ENCODE measurements around the gene IL31.

The IL31 gene

DNA sequence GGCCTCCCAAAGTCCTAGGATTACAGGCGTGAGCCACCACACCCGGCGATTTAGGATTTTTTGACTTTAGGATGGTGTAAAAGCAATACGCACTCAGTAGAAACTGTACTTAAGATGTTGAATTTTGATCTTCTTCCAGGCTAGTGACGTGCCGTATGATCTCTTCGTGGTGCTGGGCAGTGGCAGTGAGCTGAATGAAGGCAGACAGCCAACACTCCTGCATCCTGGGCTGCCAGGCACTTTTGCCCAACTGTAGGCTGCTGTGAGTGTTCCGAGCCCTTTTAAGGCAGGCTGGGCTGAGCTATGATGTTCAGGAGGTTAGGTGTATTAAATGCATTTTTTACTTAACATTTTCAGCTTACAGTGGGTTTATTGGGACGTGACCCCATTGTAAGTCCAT is 21.3 kb downstream of the IL31 start:
- DNase-seq: no peak

DNA sequence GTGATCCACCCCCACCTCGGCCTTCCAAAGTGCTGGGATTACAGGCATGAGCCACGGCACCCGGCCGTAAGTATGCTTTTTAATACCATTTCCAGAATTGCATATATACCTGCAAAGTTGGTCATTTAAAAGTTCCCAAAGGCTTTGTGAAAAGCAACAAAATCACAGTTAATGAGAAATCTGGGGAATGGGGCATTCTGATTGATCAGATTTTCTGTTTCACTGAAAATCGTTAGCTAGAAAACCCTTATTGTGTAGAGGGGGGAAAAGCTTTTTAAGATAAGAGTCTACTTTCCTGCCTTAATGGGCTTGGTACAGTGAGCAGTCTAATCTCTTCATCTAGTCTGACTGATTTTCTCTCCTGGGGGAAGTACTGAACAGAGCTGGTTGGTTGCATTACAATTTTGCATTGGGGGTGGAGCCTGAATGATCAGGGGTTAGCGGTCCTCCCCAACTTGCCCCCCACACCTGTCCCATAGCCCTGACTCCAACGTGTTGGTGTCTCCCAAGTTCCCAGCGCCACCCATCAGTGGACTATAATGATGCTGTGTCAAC is 23.8 kb downstream of the IL31 start:
- DNase-seq: no peak

- DNase-seq: no peak
These were observed 25.4 kb downstream of the IL31 start for GRCh38 chr12:122148657-122149056.

GRCh38 chr12:122147514-122148290 is 26.3 kb downstream of the IL31 start:
- no peak for DNase-seq

- DNase-seq: no peak
These were observed 28.3 kb downstream of the IL31 start for GRCh38 chr12:122145505-122146330.

- DNase-seq: no peak
These were observed 29.1 kb downstream of the IL31 start for GRCh38 chr12:122144885-122145284.

GRCh38 chr12:122142857-122143256 is 31.2 kb downstream of the IL31 start:
- DNase-seq: no peak

DNA sequence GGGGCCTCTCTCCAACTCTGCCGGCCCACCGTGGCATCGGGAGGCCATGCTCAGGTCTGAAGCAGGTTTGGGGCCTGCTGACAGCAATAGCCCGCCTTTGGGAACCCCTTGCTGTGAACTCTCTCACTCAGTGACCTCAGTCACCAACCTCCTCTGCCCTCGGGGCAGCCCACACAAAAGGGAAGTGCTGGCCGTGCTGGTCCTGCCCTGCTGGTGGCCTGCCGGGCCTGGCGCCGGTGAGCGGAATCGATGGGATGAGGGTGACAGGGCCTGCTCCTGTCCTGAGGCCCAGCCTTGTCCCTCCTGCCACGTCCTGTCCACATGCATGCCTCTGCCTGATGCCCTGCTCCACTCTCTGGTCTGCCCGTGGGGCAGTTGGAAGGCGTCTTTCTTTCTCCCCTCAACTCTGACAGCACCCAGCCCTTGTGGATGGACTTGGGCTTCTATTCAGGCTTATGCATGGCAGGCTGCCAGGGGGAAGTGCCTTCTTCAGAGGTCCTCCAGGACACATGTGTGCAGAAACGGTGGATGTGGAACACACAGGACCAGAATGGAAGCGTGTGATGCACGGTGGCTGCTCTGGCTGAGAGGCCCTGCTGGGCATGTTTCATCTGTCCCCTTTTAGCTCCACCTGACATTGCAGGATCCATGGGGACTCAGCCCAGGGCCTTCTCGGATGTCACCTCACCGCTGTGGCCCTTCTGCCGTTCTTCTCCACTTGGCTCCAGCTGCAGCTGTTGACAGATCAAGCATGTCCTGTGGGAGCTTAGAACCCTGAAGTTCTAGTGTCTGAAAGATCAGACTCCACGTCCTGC is 31.9 kb downstream of the IL31 start:
- no peak for DNase-seq

DNA sequence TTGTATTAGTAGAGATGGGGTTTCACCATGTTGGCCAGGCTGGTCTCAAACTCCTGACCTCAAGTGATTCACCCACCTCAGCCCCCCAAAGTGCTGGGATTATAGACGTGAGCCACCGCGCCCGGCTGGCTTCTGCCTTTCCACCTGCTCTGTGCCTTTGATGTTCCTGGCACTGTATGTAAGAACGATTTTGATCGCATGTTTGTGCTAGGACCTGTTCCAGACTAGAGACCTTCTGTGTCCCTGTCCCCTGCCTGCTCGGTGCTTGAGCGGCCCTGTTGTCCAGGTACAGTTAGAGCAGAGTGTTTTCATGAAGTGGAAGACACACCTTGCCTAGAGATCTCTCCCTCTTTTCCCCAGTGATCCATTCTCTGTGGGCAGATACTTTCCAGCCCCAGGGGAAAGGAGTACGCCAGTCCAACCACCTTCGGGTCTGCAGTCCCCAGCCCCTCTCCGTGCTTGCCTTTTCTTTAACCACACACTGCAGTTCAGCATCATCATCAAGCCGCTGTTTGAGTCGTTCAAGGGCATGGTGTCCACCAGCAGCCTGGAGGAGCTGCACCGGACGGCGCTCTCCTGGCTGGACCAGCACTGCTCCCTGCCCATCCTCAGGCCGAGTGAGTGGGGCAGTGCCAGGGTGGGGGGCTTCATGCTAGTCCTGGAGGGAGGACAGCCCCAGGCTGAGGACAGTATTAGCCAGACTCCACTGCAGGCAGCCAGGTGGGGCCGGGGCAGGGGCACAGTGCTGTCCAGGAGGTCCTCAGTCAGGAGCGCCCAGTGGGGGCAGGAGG is 33.4 kb downstream of the IL31 start:
- DNase-seq: no peak

DNA sequence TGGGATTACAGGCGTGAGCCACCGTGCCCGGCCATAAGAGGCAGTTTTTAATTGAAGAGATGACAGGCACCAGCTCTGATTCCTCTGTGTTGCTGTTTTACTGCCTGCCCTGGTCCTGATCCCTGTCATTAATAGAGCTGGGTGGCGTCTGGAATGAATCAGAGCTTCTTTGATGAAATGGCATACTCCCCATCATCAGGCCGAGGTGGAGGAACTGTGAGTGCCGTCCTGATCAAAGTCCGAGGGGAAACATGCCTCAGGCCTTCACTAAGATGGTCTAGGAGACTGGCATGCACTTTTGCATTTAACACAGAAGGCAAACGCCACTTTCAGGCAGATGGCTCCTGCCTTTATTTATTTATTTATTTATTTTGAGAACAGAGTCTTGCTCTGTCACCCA is 34.1 kb downstream of the IL31 start:
- no peak for DNase-seq

DNA sequence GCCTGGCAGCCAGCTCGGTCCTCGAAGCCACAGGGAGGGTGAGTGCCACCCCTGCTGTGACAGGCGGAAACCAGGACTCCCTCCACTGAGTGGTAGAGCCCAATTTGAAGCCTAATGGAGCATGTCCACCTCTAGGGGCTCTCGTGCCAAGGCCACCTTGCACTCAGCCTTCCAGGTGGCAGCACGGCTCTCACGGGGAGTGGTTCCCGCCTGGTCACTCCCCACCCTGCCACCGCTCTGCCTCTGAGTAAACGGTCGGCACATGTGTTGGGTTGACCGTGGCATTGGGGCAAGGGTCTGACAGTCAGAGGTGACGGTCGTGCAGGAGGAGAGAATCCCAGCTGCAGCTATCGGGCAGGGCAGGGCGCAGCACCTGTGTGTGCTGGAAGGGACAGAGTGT is 34.8 kb downstream of the IL31 start:
- DNase-seq: no peak

- no peak for DNase-seq
These were observed 35.4 kb downstream of the IL31 start for GRCh38 chr12:122138616-122139015.

GRCh38 chr12:122138181-122138580 is 35.8 kb downstream of the IL31 start:
- no peak for DNase-seq

- no peak for DNase-seq
These were observed 36.3 kb downstream of the IL31 start for GRCh38 chr12:122137681-122138080.

GRCh38 chr12:122137229-122137628 is 36.8 kb downstream of the IL31 start:
- no peak for DNase-seq

- no peak for DNase-seq
These were observed 38.5 kb downstream of the IL31 start for GRCh38 chr12:122135437-122136031.

- no peak for DNase-seq
These were observed 40.6 kb downstream of the IL31 start for GRCh38 chr12:122133192-122133950.

GRCh38 chr12:122130150-122130549 is 43.9 kb downstream of the IL31 start:
- no peak for DNase-seq

GRCh38 chr12:122129131-122129530 is 44.9 kb downstream of the IL31 start:
- DNase-seq: no peak

DNA sequence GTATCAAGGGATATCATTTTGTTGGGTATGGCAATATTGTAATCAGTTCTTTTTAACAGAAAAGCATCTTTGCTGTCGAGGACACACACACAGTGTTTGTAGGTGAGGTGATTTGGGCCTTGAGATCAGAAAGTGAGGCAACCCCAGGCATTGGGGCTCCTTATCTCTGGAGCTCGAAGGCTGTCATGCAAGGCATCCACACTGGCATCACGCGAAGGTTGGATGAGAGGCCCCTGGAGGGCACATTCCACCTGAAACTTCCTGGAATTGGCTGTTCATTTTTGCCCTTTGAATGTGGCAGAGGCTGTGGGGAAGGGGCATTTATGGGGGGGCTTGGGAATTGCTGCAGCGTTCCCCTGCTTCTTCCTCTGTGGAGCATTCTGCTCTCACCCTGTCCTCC is 45.5 kb downstream of the IL31 start:
- no peak for DNase-seq

GRCh38 chr12:122127839-122128238 is 46.2 kb downstream of the IL31 start:
- DNase-seq: no peak

All from SHP77 (cell line).